ENCODE results near the gene CFTR.
A peak's percentile ranks its signal among the peaks of the same experiment; 100 is the strongest.
"Not testable (repeated sequence)": the region's sequence is repeated elsewhere in the genome, so short reads cannot be mapped to it uniquely, and the experiment has no call there.

CFTR gene

GRCh38 chr7:117479225-117480054, at the start of gene CFTR:
CFTR (plus strand) TSS chr7:117480025; CDS start chr7:117480095, 70 bp downstream.
- no peak for DNase-seq

- no peak for DNase-seq
Observed at GRCh38 chr7:117435475-117436043, 44.3 kb upstream of the CFTR start.

GRCh38 chr7:117444646-117445045, 35.2 kb upstream of the CFTR start:
- DNase-seq = no peak

- DNase-seq = no peak
Observed at GRCh38 chr7:117445206-117445605, 34.6 kb upstream of the CFTR start.

GRCh38 chr7:117446220-117446815, 33.5 kb upstream of the CFTR start:
- no peak for DNase-seq

GRCh38 chr7:117448655-117449054, 31.2 kb upstream of the CFTR start:
- DNase-seq = no peak

- peak; percentile 42 for DNase-seq
Observed at GRCh38 chr7:117458977-117459583, 20.7 kb upstream of the CFTR start.

- DNase-seq = no peak
Observed at GRCh38 chr7:117459735-117460134, 20.1 kb upstream of the CFTR start.

GRCh38 chr7:117460815-117461214, 19.0 kb upstream of the CFTR start:
- DNase-seq = not testable (repeated sequence)

- DNase-seq = no peak
Observed at GRCh38 chr7:117468174-117468573, 11.7 kb upstream of the CFTR start.

GRCh38 chr7:117470777-117471176, 9.0 kb upstream of the CFTR start:
- DNase-seq = peak; percentile 15

GRCh38 chr7:117472335-117472734, 7.5 kb upstream of the CFTR start:
- DNase-seq = no peak

GRCh38 chr7:117476557-117477215, 3.1 kb upstream of the CFTR start:
- no peak for DNase-seq

- no peak for DNase-seq
Observed at GRCh38 chr7:117478836-117479224, 995 bp upstream of the CFTR start.

GRCh38 chr7:117480055-117480362, 184 bp downstream of the CFTR start:
- no peak for DNase-seq

- no peak for DNase-seq
Observed at GRCh38 chr7:117480978-117481377, 1.2 kb downstream of the CFTR start.

- no peak for DNase-seq
Observed at GRCh38 chr7:117485118-117485620, 5.3 kb downstream of the CFTR start.

- DNase-seq = no peak
Observed at GRCh38 chr7:117489016-117489415, 9.2 kb downstream of the CFTR start.

GRCh38 chr7:117489430-117489829, 9.6 kb downstream of the CFTR start:
- DNase-seq = no peak

GRCh38 chr7:117489911-117490310, 10.1 kb downstream of the CFTR start:
- no peak for DNase-seq

GRCh38 chr7:117492649-117493048, 12.8 kb downstream of the CFTR start:
- DNase-seq = no peak

- DNase-seq = no peak
Observed at GRCh38 chr7:117493460-117493859, 13.6 kb downstream of the CFTR start.

GRCh38 chr7:117495308-117495707, 15.5 kb downstream of the CFTR start:
- no peak for DNase-seq

Measured in NCI-H2029 (cell line).